Chondrocyte (in vitro differentiated cells): Measurements from ENCODE around the gene SERHL2. TPM values are rescaled to one million over a fixed set of nuclear protein-coding genes. Genes with fewer than 3 reads are reported as not detected.

Experiments
- DNase-seq: peaks from one replicate; pipeline ENCODE4 v3.0.0; 2021; ENCODE audit warnings: mixed read lengths, low spot score
- H3K27ac Mint-ChIP-seq: one replicate; pipeline ENCODE4 v1.8.0; 2021; ENCODE audit warnings: mild to moderate bottlenecking, moderate library complexity, mixed read lengths; ENCODE audit not compliant: unreplicated experiment
- H3K27me3 Mint-ChIP-seq: 2 replicates; pipeline ENCODE4 v1.8.0; 2021; ENCODE audit warnings: low read depth, mixed read lengths
- H3K36me3 Mint-ChIP-seq: 2 replicates; pipeline ENCODE4 v1.8.0; 2021; ENCODE audit warnings: low read depth, mixed read lengths
- H3K4me1 Mint-ChIP-seq: 2 replicates; pipeline ENCODE4 v1.8.0; 2021; ENCODE audit warnings: low read depth, mild to moderate bottlenecking, mixed read lengths
- H3K4me3 Mint-ChIP-seq: one replicate; pipeline ENCODE4 v1.8.0; 2021; ENCODE audit warnings: mild to moderate bottlenecking, moderate library complexity, mixed read lengths; ENCODE audit not compliant: unreplicated experiment
- H3K9me3 Mint-ChIP-seq: 2 replicates; pipeline ENCODE4 v1.8.0; 2021; ENCODE audit warnings: low read depth, mixed read lengths
- CTCF ChIP-seq: fragments of 200-600 bp; sonication (generic); IDR thresholded peaks from 2 replicates; pipeline ENCODE4 v1.5.0; 2021; ENCODE audit warnings: antibody characterized with exemption, mild to moderate bottlenecking, moderate library complexity
- total RNA-seq: library from RNA; stranded (reverse); gene quantifications from 3 replicates; pipeline ENCODE4 v1.2.1, GENCODE V29; 2021

SERHL2 gene
- total RNA-seq, 1 donor from 2014 or later, result 3.5 TPM

- TF ChIP-seq CTCF, result no peak
- Mint-ChIP-seq H3K36me3 (peaks cover 1% of the 10 kb centered on the region), H3K27me3 (no peaks in the 10 kb centered on the region), H3K27ac (peak overlapping the region; percentile 95), H3K4me3 (peak overlapping the region; percentile 63), H3K4me1 (peaks cover 71% of the 10 kb centered on the region), H3K9me3 (no peaks in the 10 kb centered on the region)
- no peak for DNase-seq
Observed at GRCh38 chr22:42608823-42609361, 55.1 kb downstream of the SERHL2 start.

- H3K9me3 Mint-ChIP-seq, result no peaks in the 10 kb centered on the region
- H3K4me3 Mint-ChIP-seq, result no peak overlapping the region
- H3K27ac Mint-ChIP-seq, result peak overlapping the region; percentile 14
- TF ChIP-seq CTCF, result no peak
- peaks cover 65% of the 10 kb centered on the region for H3K4me1 Mint-ChIP-seq
- H3K27me3 Mint-ChIP-seq, result no peaks in the 10 kb centered on the region
- H3K36me3 Mint-ChIP-seq, result peaks cover 1% of the 10 kb centered on the region
- DNase-seq, result no peak
Observed at GRCh38 chr22:42610186-42610585, 56.4 kb downstream of the SERHL2 start.

- DNase-seq, result no peak
- Mint-ChIP-seq H3K9me3 (no peaks in the 10 kb centered on the region), H3K36me3 (no peaks in the 10 kb centered on the region), H3K27ac (no peak overlapping the region), H3K4me3 (no peak overlapping the region), H3K27me3 (no peaks in the 10 kb centered on the region), H3K4me1 (peaks cover 70% of the 10 kb centered on the region)
- no peak for TF ChIP-seq CTCF
Observed at GRCh38 chr22:42611051-42611450, 57.3 kb downstream of the SERHL2 start.

GRCh38 chr22:42612336-42612735 is 58.6 kb downstream of the SERHL2 start:
- no peaks in the 10 kb centered on the region for H3K27me3 Mint-ChIP-seq
- peaks cover 78% of the 10 kb centered on the region for H3K4me1 Mint-ChIP-seq
- DNase-seq, result no peak
- H3K27ac Mint-ChIP-seq, result no peak overlapping the region
- H3K9me3 Mint-ChIP-seq, result no peaks in the 10 kb centered on the region
- no peak for TF ChIP-seq CTCF
- H3K4me3 Mint-ChIP-seq, result no peak overlapping the region
- H3K36me3 Mint-ChIP-seq, result no peaks in the 10 kb centered on the region

- Mint-ChIP-seq H3K36me3 (peaks cover 2% of the 10 kb centered on the region), H3K9me3 (no peaks in the 10 kb centered on the region), H3K27ac (peak overlapping the region; percentile 98), H3K4me1 (peaks cover 77% of the 10 kb centered on the region), H3K4me3 (peak overlapping the region; percentile 94), H3K27me3 (no peaks in the 10 kb centered on the region)
- no peak for TF ChIP-seq CTCF
- DNase-seq, result no peak
Observed at GRCh38 chr22:42613872-42614301, 60.1 kb downstream of the SERHL2 start.
